PC-9 (cell line): ENCODE results near the gene SLC4A1AP. TPM values are rescaled to one million over a fixed set of nuclear protein-coding genes. Genes with fewer than 3 reads are reported as not detected.

Experiments
- BruUV-seq: library from RNA; stranded (reverse); fragments of 400-500 nt; replicated peaks from 2 replicates; lab custom pipeline; 2021; lab: Mats Ljungman, UMichigan
- CTCF ChIA-PET: fragments of 300-600 bp; sonication (Branson Sonifier 250); formaldehyde crosslinking; loops from one replicate; lab custom pipeline; 2022; ENCODE audit warnings: antibody characterized with exemption; lab: Charles Lee
- POLR2A ChIA-PET: fragments of 300-600 bp; sonication (Branson Sonifier 250); formaldehyde crosslinking; loops from one replicate; lab custom pipeline; 2022; ENCODE audit warnings: antibody characterized with exemption; ENCODE audit not compliant: unreplicated experiment; lab: Charles Lee
- DNase-seq, 2 experiments: peaks; one replicate each; pipeline versions ENCODE4 v3.0.0 to v3.0.0-alpha.2; 2015 to 2022; ENCODE audit warnings: mixed read lengths in 1 of 2
- H2AFZ ChIP-seq: fragments of 200-600 bp; sonication (generic); 2 replicates; pipeline ENCODE4 v1.8.1; 2017; ENCODE audit warnings: antibody characterized with exemption
- H3F3A ChIP-seq: fragments of 200-600 bp; sonication (generic); 2 replicates; pipeline ENCODE4 v1.8.1; 2017; ENCODE audit warnings: antibody characterized with exemption, mild to moderate bottlenecking, low read depth; ENCODE audit not compliant: insufficient read depth
- H3K27ac ChIP-seq: fragments of 200-600 bp; sonication (generic); 2 replicates; pipeline ENCODE4 v1.6.1; 2016; ENCODE audit warnings: mixed run types
- H3K27me3 ChIP-seq: fragments of 200-600 bp; sonication (generic); 2 replicates; pipeline ENCODE4 v1.6.1; 2016; ENCODE audit warnings: low read depth, mixed run types; ENCODE audit not compliant: insufficient read depth
- H3K36me3 ChIP-seq: fragments of 200-600 bp; sonication (generic); 2 replicates; pipeline ENCODE4 v1.6.1; 2016; ENCODE audit warnings: low read depth, mixed run types
- H3K4me1 ChIP-seq: fragments of 200-600 bp; sonication (generic); replicated peaks from 2 replicates; pipeline ENCODE4 v1.6.1; 2016; ENCODE audit warnings: mixed run types; ENCODE audit not compliant: insufficient read depth
- H3K4me2 ChIP-seq: fragments of 200-600 bp; sonication (generic); 2 replicates; pipeline ENCODE4 v1.6.1; 2017; ENCODE audit warnings: mixed run types
- H3K4me3 ChIP-seq: fragments of 200-600 bp; sonication (generic); 2 replicates; pipeline ENCODE4 v1.6.1; 2016; ENCODE audit warnings: mixed run types
- H3K79me2 ChIP-seq: fragments of 200-600 bp; sonication (generic); 2 replicates; pipeline ENCODE4 v1.6.1; 2017; ENCODE audit warnings: low read depth, mixed run types
- H3K9me2 ChIP-seq: fragments of 200-600 bp; sonication (generic); 2 replicates; pipeline ENCODE4 v1.8.1; 2017; ENCODE audit warnings: mild to moderate bottlenecking; ENCODE audit not compliant: insufficient read depth
- H3K9me3 ChIP-seq: fragments of 200-600 bp; sonication (generic); 2 replicates; pipeline ENCODE4 v1.8.1; 2016; ENCODE audit warnings: low read depth; ENCODE audit not compliant: insufficient read depth
- H4K20me1 ChIP-seq: fragments of 200-600 bp; sonication (generic); 2 replicates; pipeline ENCODE4 v1.8.1; 2017; ENCODE audit not compliant: insufficient read depth
- EZH2 ChIP-seq: fragments of 200-600 bp; sonication (generic); IDR thresholded peaks from 2 replicates; pipeline ENCODE4 v1.8.0; 2017; ENCODE audit warnings: antibody characterized with exemption, low read depth
- intact Hi-C: fragments of 100-400 bp; cut with micrococcal nuclease; formaldehyde crosslinking; loops from one replicate; pipeline ENCODE4 v1.10.0; 2022; ENCODE audit not compliant: unreplicated experiment
- total RNA-seq: library from RNA; stranded (reverse); gene quantifications from 2 replicates; pipeline ENCODE4 v1.2.3, GENCODE V29; 2021
- TF ChIP-seq, protein P1 (sequence below): fragments of 200-600 bp; sonication (generic); conservative IDR thresholded peaks from 2 replicates; pipeline ENCODE4 v1.6.1; 2017; ENCODE audit warnings: mixed run types, antibody characterized with exemption, mild to moderate bottlenecking, moderate library complexity

SLC4A1AP gene
- total RNA-seq, 1 experiment from 2014 or later, result 22.7 TPM

DNA sequence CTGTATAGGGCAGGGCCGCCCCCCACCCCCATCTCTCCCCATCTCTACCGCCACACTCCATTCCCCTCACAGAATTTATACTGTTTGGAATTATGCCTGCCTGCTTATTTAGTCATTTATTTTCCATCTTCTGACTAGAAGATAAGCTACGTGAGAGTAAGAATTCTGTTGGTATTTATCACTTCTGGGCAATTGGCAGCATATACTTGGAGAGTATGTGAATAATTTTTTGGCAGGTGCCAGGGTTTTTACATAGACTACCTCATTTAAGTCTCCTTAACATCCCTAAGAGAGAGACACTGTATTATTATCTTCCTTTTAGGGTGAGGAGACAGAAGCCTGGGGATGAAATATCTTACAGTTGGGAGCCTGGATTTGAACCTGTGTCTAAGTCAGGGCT lies 45.0 kb downstream of the SLC4A1AP start:
- peaks cover 62% of the 10 kb centered on the region for H3F3A ChIP-seq
- intact Hi-C loops, result loop anchor here (5.0 to 10.0 kb wide), 3 partner anchors 246 to 1046 kb away; partner anchors contain the start of gene PPP1CB
- no peak overlapping the region for H2AFZ ChIP-seq
- H3K9me2 ChIP-seq, result no peaks in the 10 kb centered on the region; the same call in 1 of the 2 replicates
- no peaks in the 10 kb centered on the region for H3K9me3 ChIP-seq
- peaks cover 27% of the 10 kb centered on the region for H3K79me2 ChIP-seq
- H3K27ac ChIP-seq, result no peak overlapping the region; the same call in 1 of the 2 replicates
- H3K4me2 ChIP-seq, result no peak overlapping the region
- H3K36me3 ChIP-seq, result no peaks in the 10 kb centered on the region
- POLR2A ChIA-PET, result no interaction called here
- H4K20me1 ChIP-seq, result no peaks in the 10 kb centered on the region
- no TSS peak for BruUV-seq
- H3K4me3 ChIP-seq, result no peak overlapping the region
- no peak for TF ChIP-seq EZH2
- TF ChIP-seq, protein P1, sequence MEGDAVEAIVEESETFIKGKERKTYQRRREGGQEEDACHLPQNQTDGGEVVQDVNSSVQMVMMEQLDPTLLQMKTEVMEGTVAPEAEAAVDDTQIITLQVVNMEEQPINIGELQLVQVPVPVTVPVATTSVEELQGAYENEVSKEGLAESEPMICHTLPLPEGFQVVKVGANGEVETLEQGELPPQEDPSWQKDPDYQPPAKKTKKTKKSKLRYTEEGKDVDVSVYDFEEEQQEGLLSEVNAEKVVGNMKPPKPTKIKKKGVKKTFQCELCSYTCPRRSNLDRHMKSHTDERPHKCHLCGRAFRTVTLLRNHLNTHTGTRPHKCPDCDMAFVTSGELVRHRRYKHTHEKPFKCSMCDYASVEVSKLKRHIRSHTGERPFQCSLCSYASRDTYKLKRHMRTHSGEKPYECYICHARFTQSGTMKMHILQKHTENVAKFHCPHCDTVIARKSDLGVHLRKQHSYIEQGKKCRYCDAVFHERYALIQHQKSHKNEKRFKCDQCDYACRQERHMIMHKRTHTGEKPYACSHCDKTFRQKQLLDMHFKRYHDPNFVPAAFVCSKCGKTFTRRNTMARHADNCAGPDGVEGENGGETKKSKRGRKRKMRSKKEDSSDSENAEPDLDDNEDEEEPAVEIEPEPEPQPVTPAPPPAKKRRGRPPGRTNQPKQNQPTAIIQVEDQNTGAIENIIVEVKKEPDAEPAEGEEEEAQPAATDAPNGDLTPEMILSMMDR, result no peak
- CTCF ChIA-PET, result interaction anchor here (0.6 kb wide), 1 partner anchor 680 kb away, joined by 8 read pairs; no protein-coding TSS in a partner anchor
- no peak for DNase-seq
- H3K27me3 ChIP-seq, result no peaks in the 10 kb centered on the region
- H3K4me1 ChIP-seq, result peaks cover 98% of the 10 kb centered on the region

GRCh38 chr2:27709326-27709725 lies 45.6 kb downstream of the SLC4A1AP start:
- H3K4me2 ChIP-seq, result no peak overlapping the region
- no peaks in the 10 kb centered on the region for H4K20me1 ChIP-seq
- no peak overlapping the region for H3K4me3 ChIP-seq
- H3K27me3 ChIP-seq, result no peaks in the 10 kb centered on the region
- H3K9me2 ChIP-seq, result no peaks in the 10 kb centered on the region; the same call in 1 of the 2 replicates
- peaks cover 98% of the 10 kb centered on the region for H3K4me1 ChIP-seq
- H3K36me3 ChIP-seq, result no peaks in the 10 kb centered on the region
- TF ChIP-seq EZH2, result no peak
- TF ChIP-seq, protein P1, result no peak
- H3K9me3 ChIP-seq, result no peaks in the 10 kb centered on the region
- intact Hi-C loops, result loop anchor here (5.0 to 10.0 kb wide), 3 partner anchors 245 to 1045 kb away; partner anchors contain the start of gene PPP1CB
- H3K79me2 ChIP-seq, result peaks cover 34% of the 10 kb centered on the region
- H3K27ac ChIP-seq, result 0 out of 2 replicates have a peak overlapping the region, but pooled peaks have one; percentile 94
- H3F3A ChIP-seq, result peaks cover 65% of the 10 kb centered on the region
- BruUV-seq, result no TSS peak
- no peak for DNase-seq
- ChIA-PET POLR2A (no interaction called here), CTCF (no interaction called here)
- no peak overlapping the region for H2AFZ ChIP-seq

- Histone ChIP-seq H3F3A (peaks cover 68% of the 10 kb centered on the region), H4K20me1 (no peaks in the 10 kb centered on the region), H3K27me3 (no peaks in the 10 kb centered on the region), H2AFZ (no peak overlapping the region), H3K36me3 (no peaks in the 10 kb centered on the region), H3K9me2 (no peaks in the 10 kb centered on the region; the same call in 1 of the 2 replicates), H3K4me2 (peak overlapping the region; percentile 98; the same call in 1 of the 2 replicates), H3K9me3 (no peaks in the 10 kb centered on the region), H3K27ac (peak overlapping the region; percentile 94), H3K4me3 (no peak overlapping the region), H3K79me2 (peaks cover 36% of the 10 kb centered on the region), H3K4me1 (peaks cover 97% of the 10 kb centered on the region)
- TF ChIP-seq, protein P1, result no peak
- TF ChIP-seq EZH2, result no peak
- intact Hi-C loops, result loop anchor here (5.0 to 10.0 kb wide), 3 partner anchors 245 to 1045 kb away; partner anchors contain the start of gene PPP1CB
- no peak for DNase-seq
- no TSS peak for BruUV-seq
- ChIA-PET CTCF (no interaction called here), POLR2A (interaction anchor here (0.6 kb wide), 1 partner anchor 835 kb away, joined by 4 read pairs; no protein-coding TSS in a partner anchor)
Observed at GRCh38 chr2:27709960-27710575, 46.4 kb downstream of the SLC4A1AP start.
